Gastrocnemius medialis (tissue), 4 donors: ENCODE results near the gene OR2T10. TPM values are rescaled to one million over a fixed set of nuclear protein-coding genes. Genes with fewer than 3 reads are reported as not detected.

ENCODE experiments used
- ATAC-seq, 2 donors: fragments of 150-250 bp; one replicate each; pipeline ENCODE4 v1.9.1; 2016
- DNase-seq, 2 donors: peaks; one replicate each; pipeline ENCODE4 v3.0.0-alpha.2; 2019
- H3K27ac ChIP-seq, 4 donors: fragments of 200-600 bp; sonication (generic); 1 replicate in 1 of 4; 2 replicates in 3 of 4; pipeline ENCODE4 v1.5.1; 2016 to 2018; ENCODE audit warnings: mild to moderate bottlenecking in 2 of 4, moderate library complexity in 1 of 4
- H3K27me3 ChIP-seq, 3 donors: fragments of 200-600 bp; sonication (generic) in 2 of 3; 1 replicate in 1 of 3; 2 replicates in 2 of 3; pipeline versions ENCODE4 v1.5.1 to v1.6.0; 2016 to 2019; ENCODE audit warnings: mild to moderate bottlenecking in 1 of 3, moderate library complexity in 1 of 3
- H3K36me3 ChIP-seq, 2 donors: fragments of 200-600 bp; sonication (generic) in 1 of 2; one replicate each; pipeline ENCODE4 v1.5.1; 2017 to 2018
- H3K4me1 ChIP-seq, 2 donors: fragments of 200-600 bp; sonication (generic) in 1 of 2; one replicate each; pipeline ENCODE4 v1.5.1; 2016 to 2017; ENCODE audit warnings: mild to moderate bottlenecking in 2 of 2
- H3K4me3 ChIP-seq, 4 donors: fragments of 200-600 bp; sonication (generic) in 3 of 4; 1 replicate in 1 of 4; 2 replicates in 3 of 4; pipeline ENCODE4 v1.5.1; 2016 to 2019; ENCODE audit warnings: mild to moderate bottlenecking in 2 of 4
- H3K9me3 ChIP-seq, 3 donors: fragments of 200-600 bp; sonication (generic) in 2 of 3; 1 replicate in 1 of 3; 2 replicates in 2 of 3; pipeline ENCODE4 v1.5.1; 2016 to 2019
- CTCF ChIP-seq, 5 experiments: fragments of 450-650 bp in 3 of 5; fragments of 200-600 bp in 2 of 5; sonication (generic) in 2 of 5; IDR thresholded peaks in 4 of 5; conservative IDR thresholded peaks in 1 of 5; 1 replicate in 4 of 5; 2 replicates in 1 of 5; pipeline ENCODE4 v1.5.1; 2016 to 2019; ENCODE audit warnings: antibody characterized with exemption in 5 of 5, mild to moderate bottlenecking in 3 of 5, moderate library complexity in 3 of 5
- POLR2A ChIP-seq, 2 donors: fragments of 450-650 bp; IDR thresholded peaks; one replicate each; pipeline ENCODE4 v1.6.1; 2017; ENCODE audit warnings: antibody characterized with exemption in 2 of 2, mild to moderate bottlenecking in 2 of 2, moderate library complexity in 2 of 2
- in situ Hi-C, 4 donors: fragments of 200-750 bp; cut with MboI; loops; one replicate each; pipeline versions ENCODE4 v1.15.0 to v1.8.0; 2017; ENCODE audit warnings: low sequenced_read_pairs in 4 of 4
- intact Hi-C: fragments of 100-400 bp; cut with DNase I; formaldehyde crosslinking; loops from one replicate; pipeline ENCODE4 v1.15.1; 2023; ENCODE audit warnings: low total_unique reads
- total RNA-seq, 4 donors: library from RNA; depleted of rRNA; stranded (reverse); fragments of >200 nt; gene quantifications; one replicate each; pipeline versions ENCODE4 v1.1.0 to v1.2.3, GENCODE V29; 2016

Gene OR2T10
- total RNA-seq, 4 donors from 2014 or later: not detected

DNA sequence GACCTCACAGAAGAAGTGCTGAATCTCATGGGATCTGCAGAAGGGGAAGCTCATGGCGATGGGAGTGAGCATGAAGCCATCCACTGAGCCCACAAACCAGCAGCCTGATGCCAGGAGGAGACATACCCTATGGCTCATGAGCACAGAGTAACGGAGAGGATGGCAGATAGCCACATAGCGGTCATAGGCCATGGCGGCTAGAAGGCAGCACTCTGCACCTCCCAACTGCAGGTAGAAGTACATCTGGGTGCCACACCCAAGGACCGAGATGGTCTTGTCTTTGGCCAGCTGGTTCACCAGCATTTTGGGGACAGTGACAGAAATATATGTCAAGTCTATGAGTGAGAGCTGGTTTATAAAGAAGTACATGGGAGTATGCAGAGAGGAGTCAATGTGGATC is 4.3 kb downstream of the OR2T10 start:
- ATAC-seq (no peak), DNase-seq (no peak)
- H3K4me1 ChIP-seq: no peaks in the 10 kb centered on the region
- in situ Hi-C loops (no loop called here), intact Hi-C loops (no loop called here)
- TF ChIP-seq CTCF (IDR thresholded peaks at IDR 0.05 in 4 of 5, conservative IDR thresholded peaks at IDR 0.05 in 1 of 5) (no peak), POLR2A (IDR thresholded peaks at IDR 0.05) (no peak)
- H3K36me3 ChIP-seq: no peaks in the 10 kb centered on the region
- no peaks in the 10 kb centered on the region for H3K9me3 ChIP-seq
- no peak overlapping the region for H3K4me3 ChIP-seq
- H3K27ac ChIP-seq: no peak overlapping the region
- H3K27me3 ChIP-seq: no peaks in the 10 kb centered on the region

- TF ChIP-seq CTCF (IDR thresholded peaks at IDR 0.05 in 4 of 5, conservative IDR thresholded peaks at IDR 0.05 in 1 of 5): no peak
- no peak for TF ChIP-seq POLR2A (IDR thresholded peaks at IDR 0.05)
- H3K9me3 ChIP-seq: no peaks in the 10 kb centered on the region
- ATAC-seq (no peak), DNase-seq (no peak)
- H3K27ac ChIP-seq: no peak overlapping the region
- H3K4me1 ChIP-seq: no peaks in the 10 kb centered on the region
- no peak overlapping the region for H3K4me3 ChIP-seq
- intact Hi-C loops: no loop called here
- H3K27me3 ChIP-seq: no peaks in the 10 kb centered on the region
- H3K36me3 ChIP-seq: no peaks in the 10 kb centered on the region
- in situ Hi-C loops: no loop called here
Observed at GRCh38 chr1:248592655-248593054, 4.8 kb downstream of the OR2T10 start.

- H3K27ac ChIP-seq: no peak overlapping the region
- H3K4me3 ChIP-seq: no peak overlapping the region
- no peak for DNase-seq
- in situ Hi-C loops (no loop called here), intact Hi-C loops (no loop called here)
- H3K4me1 ChIP-seq: no peaks in the 10 kb centered on the region
- no peak for ATAC-seq
- H3K36me3 ChIP-seq: no peaks in the 10 kb centered on the region
- TF ChIP-seq POLR2A (IDR thresholded peaks at IDR 0.05): no peak
- TF ChIP-seq CTCF (IDR thresholded peaks at IDR 0.05 in 4 of 5, conservative IDR thresholded peaks at IDR 0.05 in 1 of 5): no peak
- no peaks in the 10 kb centered on the region for H3K9me3 ChIP-seq
- H3K27me3 ChIP-seq: no peaks in the 10 kb centered on the region
Observed at GRCh38 chr1:248590055-248590454, 7.4 kb downstream of the OR2T10 start.

GRCh38 chr1:248589334-248589733 is 8.2 kb downstream of the OR2T10 start:
- H3K4me1 ChIP-seq: no peaks in the 10 kb centered on the region
- ATAC-seq (no peak), DNase-seq (no peak)
- H3K27me3 ChIP-seq: no peaks in the 10 kb centered on the region
- H3K9me3 ChIP-seq: no peaks in the 10 kb centered on the region
- H3K36me3 ChIP-seq: no peaks in the 10 kb centered on the region
- no peak for TF ChIP-seq CTCF (IDR thresholded peaks at IDR 0.05 in 4 of 5, conservative IDR thresholded peaks at IDR 0.05 in 1 of 5)
- TF ChIP-seq POLR2A (IDR thresholded peaks at IDR 0.05): no peak
- intact Hi-C loops (no loop called here), in situ Hi-C loops (no loop called here)
- H3K27ac ChIP-seq: no peak overlapping the region
- H3K4me3 ChIP-seq: no peak overlapping the region

DNA sequence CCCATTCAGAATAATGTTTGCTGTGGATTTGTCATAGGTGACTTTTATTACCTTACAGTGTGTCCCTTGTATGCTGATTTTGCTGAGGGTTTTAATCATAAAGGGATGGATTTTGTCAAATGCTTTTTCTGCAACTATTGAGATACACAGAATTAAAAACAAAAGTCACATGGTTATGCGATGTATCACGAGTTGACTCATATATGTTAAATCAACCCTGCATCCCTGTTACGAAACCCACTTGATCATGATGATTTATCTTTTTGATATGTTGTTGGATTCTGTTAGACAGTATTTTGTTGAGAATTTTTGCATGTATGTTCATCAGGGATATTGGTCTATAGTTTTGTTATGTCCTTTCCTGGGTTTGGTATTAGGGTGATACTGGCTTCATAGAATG is 12.2 kb downstream of the OR2T10 start:
- DNase-seq: no peak
- no peak for ATAC-seq
- intact Hi-C loops: no loop called here
- Histone ChIP-seq H3K27ac (no peak overlapping the region), H3K4me1 (no peaks in the 10 kb centered on the region), H3K4me3 (no peak overlapping the region), H3K27me3 (no peaks in the 10 kb centered on the region), H3K9me3 (no peaks in the 10 kb centered on the region), H3K36me3 (no peaks in the 10 kb centered on the region)
- in situ Hi-C loops: no loop called here
- TF ChIP-seq POLR2A (IDR thresholded peaks at IDR 0.05) (no peak), CTCF (IDR thresholded peaks at IDR 0.05 in 4 of 5, conservative IDR thresholded peaks at IDR 0.05 in 1 of 5) (no peak)
